Activated CD4-positive, alpha-beta T cell treated with anti-CD3 and anti-CD28 coated beads, Interleukin-2, amount 50 U/mL, for 1 hour (primary cell): ENCODE results near the gene HDAC10.

Experiments used
- DNase-seq: peaks from one replicate; pipeline ENCODE4 v3.0.0-alpha.2; 2020

Gene HDAC10

DNA sequence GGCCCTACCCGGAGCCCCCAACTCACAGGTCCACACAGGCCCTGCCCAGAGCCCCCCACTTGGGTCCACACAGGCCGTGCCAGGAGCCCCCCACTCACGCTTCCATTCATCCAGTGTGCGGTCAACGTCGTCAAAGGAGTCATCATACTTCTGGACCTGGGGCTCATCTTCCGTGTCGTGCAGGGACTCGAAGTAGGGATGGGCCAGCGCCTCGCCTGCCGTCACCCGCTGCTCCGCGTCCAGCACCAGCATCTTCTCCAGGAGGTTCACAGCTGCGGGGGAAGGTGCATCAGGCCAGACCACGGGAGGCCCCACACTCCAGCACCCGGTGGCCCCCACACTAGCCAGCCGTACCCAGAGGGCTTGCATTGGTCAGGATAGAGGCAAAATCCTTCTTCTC lies 4.0 kb upstream of the HDAC10 start:
- DNase-seq = no peak

DNA sequence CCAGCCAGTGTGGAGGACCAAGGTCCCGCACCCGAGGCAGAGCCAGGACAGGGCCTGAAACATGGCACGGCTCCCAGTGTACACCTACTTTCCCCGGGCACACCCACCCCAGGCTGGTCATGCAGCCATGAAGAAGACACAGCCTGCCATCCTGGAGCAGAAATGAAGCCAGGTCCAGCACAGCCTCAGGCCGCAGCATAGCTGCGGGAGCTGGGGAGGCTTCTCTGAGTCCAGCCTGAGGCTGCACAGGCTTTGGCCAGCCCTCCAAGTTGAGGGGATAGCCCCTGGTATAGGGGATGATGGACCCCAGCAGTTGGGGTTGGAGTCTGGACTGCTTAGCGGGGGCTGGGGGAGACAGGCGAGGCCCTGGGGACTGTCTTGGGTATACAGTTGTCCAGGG lies 2.9 kb upstream of the HDAC10 start:
- DNase-seq = no peak

DNA sequence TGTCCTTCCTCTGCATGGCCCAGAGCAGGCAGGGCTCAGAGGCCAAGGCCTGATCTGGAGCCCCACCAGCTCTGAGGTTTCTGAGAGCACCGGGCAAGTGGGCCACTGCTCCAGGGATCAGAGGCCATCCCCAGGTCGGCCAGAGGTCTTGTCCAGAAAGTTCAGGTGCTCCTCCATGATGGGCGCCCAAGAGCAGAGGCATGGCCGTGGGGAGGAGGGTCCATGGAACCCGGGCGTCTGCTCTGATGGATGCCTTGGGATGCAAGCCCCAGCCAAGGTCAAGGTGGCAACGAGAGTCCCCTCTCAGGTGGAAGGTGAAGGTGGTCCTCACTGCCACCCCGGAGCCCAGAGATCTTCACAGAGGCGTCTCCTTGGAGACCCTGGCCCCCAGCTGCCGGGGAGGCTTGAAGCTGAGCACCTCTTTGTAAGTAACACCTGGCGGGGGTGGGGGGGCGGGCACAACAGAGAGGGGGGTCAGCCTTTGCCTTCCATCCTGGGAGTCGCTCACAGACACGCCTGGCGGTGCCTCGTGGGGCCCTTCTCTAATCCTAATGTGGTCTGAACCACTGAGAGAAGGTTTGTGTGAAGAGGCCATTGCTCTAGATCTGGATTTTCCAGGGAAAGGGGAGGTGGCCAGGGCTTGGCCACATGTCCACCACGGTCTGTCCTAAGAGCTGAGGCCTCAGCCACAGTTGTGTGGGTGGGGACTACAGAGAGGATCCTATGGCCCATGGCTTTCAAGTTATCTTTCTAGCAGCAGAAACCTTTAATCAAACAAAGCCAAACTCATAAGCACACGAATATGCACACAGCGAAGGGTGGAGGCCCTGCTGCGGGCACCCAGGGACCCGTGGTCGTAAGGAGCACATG lies 2.2 kb upstream of the HDAC10 start:
- DNase-seq = no peak

DNA sequence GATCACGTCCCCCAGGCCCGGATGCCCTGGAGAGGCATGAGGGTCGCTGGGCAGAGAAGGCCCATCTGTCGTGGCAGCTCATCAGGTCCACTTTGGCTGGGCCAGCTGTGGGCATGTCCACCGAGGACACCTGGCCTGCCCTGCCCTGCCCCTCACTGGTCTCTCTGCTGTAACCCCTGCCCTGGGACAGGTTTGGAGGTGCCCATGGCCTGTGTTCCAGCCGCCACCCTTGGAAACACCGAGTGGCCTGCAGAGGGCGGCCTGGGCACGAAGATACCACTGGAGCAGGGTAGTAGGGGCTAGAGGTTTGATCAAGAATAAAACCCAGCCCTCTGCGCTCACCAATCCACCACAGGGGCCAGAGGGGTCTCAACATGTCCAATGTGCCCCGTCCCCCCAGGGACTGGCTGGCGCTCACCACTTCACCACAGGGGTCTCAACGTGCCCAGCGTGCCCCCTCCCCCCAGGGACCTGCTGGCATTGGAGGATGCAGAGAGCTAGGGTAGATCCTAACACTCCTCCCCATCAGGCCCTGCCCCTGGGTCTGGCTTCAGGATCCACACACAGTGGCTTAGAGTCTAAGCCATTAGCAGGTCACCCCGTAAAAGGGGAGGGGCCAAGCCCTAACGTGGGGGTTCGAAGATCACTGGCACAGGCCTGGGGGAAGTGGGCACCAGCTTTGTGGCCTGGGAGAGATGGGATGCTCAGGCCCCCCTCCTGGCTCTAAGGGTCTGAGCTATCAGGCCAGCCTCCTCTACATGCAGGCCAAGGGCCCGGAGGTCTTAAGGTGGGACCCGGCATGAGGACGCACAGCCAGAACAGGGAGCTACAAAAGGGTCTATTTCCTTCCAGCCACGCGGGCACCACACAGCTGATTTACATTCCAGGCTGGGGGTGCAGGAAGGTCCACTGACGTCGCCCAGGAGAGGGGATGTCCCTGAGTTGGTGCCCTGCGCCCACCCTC lies 1.3 kb upstream of the HDAC10 start:
- peak; percentile 71 for DNase-seq

DNA sequence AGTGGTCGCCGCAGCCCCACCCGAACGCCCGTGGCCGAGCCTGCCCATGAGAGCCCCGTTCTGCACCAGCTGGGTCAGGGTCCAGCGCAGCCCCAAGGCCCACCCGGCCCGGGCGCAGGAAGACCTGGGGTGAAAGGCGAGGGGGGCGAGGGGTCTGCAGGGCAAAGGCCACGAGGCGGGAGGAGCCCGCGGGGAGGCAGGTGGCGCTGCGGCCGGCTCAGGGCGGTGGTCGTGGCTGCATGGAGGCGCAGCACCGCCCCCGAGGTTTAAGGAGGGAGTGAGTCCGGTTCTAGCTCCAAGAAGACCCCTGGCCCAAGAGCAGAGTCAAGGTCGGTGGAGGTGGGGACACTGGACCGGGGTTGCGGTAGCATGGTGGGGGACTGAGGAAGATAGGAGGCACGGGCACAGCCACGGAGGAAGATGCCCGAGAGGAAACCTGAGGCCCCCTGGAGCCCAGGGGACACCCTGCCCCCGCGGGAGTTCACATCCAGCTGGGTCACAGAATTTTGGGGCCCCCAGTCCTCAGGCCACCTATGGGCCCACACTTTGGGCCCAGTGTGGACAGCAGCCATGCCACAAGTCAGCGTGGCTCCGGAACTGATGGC lies 514 bp upstream of the HDAC10 start:
- no peak for DNase-seq

DNA sequence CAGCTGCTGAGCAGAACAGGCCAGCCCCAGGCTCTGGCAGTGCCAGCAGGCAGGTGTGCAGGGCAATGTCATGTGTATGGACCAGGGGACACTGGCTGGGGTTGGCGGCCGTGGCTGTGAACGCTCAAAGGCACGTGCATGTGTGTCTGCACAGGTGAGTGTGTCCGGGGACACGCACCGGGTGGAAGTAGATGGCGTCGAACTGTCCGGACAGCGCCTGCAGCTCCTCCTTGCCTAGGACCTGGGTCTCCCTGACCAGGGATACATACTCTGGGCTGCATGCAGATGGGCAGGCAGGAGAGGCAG lies 863 bp downstream of the HDAC10 start:
- no peak for DNase-seq

DNA sequence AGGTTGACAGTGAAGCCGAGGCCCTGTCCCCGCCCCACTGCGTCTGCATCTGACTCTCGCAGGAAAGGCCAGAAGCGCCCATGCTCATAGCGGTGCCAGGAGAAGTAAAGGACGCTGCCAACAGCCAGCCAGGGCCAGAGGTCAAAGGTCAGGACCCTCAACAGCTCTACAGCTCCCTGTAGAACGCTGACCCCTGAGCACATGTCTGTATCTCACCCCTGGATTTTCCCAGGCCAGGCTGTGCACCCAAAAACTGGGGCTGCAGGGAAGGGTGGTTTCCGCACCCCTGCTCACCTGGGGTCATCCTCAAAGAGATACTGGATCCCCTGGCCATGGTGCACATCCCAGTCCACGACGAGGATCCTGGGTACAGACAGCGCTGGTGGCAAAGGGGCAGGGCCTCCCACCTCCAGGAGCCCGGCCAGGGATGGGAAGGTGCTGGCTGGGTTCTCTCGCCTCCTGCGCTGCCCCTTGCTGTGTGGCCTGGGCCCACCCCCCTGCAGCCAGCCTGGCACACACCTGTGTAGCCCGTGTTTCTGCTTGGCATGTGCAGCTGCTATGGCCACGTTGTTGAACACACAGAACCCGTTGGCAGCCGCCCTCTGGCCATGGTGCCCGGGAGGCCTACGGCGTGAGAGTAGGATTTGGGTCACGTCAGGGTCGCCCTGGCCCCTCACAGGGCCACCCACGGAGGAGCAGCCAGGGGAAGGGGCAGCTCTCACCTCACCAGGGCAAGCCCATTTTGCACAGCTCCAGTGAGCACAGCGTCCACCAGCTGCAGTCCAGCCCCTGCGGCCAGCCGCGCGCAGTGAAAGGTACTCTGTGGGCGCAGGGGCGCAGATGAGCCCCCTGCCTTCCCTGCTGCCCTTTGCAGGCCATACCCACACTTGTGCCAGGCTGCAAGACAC lies 1.5 kb downstream of the HDAC10 start:
- no peak for DNase-seq

DNA sequence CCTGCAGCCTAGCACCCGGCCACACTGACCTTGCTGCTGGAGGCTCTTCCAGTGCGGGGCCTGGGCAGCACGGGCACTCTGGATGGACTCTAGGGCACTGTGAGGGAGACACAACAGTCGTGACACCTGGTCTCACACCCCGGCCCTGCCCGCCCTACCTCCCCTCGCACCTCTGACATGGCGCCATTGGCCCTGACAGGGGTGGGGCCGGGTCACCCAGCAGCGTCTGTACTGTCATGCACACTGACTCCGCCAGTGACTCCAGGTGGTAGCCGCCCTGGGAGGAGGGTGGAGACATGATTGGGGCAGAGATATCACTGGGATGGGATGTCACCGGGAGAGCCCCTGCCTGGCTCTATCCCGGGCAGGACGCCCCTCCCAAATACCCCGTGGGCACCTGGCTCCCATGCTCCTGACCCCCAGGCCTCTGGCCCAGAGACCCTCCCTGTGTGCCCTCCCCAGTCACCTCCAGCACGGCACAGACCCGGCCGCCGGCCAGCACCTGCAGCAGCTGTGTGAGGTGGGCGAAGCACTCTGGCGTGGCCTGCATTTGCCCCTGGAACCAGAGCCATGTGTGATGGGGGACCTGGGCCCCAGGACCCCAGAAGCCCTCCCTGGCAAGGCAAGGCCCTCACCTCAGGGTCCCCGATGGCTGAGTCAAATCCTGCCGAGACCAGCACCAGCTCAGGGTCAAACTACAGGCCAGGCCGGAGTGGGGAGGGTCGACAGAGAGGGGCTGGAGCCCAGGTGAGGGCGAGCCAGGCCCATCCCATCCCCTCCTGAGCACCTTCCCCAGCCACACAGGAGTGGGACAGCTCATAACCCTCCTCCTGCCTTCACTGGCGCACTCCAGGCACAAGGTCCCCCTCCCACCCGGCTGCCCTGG lies 2.6 kb downstream of the HDAC10 start:
- DNase-seq = no peak

DNA sequence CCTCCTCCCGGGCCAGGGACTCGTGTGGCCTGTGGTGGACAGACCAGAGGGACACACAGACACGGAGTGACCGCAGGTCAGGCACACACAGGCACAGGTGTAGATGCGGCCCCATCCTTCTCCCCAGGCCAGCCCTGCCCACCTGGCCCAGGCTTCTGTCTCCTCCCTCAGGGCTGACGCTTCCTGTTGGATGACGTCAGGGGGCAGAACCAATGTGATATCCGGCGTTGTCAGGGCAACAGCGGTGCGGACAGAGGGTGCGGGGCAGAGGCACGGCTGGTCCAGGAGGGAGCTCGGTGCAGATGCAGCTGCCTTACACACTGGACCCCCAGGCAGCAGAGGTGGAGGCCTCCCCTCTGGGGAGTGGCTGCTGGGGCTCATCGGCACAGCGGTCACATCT lies 3.3 kb downstream of the HDAC10 start:
- peak; percentile 56 for DNase-seq

DNA sequence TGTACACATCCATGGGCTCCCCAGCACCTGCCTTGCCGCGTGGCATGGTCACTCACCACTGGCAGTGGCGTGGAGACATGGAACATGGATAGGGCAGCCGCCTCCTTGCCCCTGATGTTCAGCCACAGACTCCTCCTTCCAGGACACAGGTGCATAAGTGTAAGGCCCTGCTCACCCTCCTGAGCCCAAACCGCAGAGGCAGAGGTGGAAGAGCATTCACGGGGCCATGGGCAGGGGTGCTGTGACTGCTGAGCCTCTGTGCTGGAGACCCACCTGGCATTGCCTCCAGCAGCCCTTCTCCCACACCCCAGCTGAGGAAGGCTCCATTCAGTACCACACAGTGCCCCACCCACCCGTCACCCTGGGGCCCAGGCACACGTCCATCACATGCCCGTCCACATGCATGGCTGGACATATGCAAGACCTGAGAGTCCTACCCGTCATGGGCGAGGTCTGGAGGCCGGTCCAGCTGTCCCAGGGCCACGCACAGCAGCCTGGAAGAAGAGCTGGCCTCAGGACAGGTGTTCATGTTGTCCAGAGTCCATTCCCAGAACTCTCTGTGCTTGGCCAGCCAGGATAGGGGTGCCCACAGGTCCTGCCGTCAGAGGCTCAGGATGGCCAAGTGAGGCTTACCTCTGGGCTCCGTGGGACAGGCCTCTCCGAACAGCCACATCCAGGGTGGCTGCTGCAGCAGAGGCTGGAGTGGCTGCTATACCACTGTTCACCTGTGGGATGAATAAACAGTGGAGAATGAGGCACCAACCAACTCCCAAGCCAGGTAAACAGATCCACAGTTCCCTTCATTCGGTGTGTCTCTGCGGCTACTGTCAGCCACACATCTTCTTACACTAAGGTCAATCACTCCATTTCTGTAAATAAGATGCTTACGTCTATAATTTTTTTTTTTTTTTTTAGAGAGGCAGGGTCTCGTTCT lies 4.6 kb downstream of the HDAC10 start:
- no peak for DNase-seq

DNA sequence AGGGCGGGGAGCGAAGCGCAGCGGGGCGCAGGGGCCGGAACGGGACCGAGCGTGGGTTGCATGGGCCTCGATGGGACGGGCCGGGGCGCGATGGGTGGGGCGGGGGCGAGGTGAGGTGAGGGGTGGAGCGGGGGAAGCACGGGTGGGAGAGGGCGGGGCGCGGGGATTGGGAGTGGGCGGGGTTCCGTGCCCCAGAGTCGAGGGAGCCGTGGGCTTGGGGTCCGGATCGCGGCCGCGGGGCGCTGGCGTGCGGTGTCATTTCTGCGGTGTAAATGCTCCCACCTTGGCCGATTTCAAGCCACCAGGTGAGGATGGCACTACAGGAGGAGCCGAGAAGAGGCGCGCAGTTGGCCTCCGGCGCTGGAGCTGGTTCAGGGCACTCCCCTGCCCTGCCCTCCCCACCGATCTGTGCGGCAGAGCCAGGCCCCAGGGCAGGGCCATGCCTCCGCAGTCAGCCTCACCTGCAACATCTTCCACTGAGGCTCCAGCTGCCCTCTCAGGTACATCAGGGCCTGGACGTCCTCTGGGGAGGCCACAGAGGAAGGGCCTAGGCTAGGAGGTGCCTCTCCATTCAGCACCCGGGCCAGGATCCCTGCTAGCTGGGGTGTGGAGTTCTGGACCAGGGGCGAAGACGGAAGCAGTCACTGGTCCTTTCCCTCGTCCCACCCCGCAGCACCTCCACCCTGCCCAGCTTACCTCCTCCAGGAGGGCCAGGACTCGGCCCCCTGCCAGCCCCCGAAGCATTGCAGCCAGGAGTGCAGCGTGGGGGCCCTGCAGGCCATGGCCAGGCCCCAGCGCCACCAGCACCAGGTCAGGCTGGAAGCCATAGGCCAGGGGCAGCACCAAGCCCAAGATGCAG lies 5.6 kb downstream of the HDAC10 start:
- no peak for DNase-seq

DNA sequence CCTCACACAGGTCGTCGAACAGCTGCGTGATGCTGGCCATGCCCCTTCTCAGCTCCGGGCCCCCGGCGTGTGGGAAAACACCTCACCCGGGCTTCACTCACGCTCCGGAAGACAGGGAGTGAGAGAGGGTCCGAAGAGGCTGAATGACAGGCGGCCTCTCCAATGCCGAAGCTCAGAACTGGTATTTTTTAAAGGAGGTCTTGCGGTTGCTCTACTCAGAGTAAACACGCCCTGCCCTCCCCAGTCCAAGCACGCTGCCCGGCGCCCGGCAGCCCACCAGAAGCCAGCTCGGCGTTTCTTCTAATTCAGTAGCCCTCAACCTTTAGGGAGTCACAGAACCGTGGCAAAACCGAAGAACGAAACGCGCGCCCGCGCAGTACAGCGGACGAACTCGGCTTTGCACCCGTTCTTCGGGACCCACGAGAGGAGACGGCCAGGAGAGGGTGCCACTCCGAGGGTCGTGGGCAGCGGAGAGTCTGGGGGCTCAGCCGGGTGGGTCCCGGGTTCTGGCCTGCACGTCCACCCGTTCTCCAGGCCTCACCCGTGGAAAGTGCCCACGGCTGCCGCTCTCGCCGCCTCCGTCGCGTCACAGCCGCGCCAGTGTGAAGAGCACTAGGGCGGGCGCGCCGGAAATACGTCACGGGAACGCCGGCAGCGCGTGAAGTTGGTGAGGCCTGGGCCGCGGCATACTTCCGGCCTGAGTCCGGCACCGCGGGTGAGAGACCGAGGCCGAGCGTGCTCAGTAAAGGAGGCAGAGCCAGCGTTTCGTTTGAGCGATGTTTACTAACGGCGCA lies 6.4 kb downstream of the HDAC10 start, which contains the start of gene TUBGCP6:
Gene TUBGCP6, minus strand, starts transcription at position 604 of the 794 bp plus-strand sequence. Its CDS starts 564 bp downstream, at position 40.
- DNase-seq = peak; percentile 90

DNA sequence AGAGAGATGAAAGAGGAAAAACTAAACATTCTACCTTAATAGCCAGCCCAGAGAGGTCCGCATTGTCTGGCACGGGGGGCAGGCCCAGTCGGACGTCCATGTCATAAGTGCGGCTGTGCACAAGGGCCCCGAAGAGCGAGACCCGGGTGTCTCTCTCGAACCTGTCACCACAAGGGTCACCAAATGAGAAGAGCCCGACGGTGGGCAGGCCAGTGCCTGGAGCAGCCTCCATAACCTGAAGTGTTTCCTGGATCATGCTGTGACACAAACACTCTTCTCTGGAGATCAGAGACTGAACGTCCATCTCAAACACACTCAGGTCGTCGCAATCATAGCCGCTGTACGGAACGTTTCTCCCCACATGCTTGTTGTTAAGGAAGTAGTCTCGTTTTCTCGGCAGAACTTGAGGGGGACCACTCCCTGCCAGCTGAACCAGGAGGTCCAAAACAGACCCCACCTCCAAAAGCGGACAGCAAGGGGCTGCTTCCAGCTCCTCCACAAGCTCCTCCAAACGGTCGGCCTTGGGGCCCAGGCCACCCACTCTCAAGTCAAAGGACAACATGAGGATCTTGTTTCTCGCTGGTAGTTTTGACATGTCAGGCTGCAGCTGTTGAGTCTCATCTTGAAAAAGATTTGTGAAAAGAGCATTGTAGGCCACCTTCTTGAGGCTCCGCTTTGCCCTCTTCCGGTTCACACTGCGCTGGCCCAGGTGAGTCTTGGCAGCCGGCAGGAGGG lies 7.2 kb downstream of the HDAC10 start:
- no peak for DNase-seq

DNA sequence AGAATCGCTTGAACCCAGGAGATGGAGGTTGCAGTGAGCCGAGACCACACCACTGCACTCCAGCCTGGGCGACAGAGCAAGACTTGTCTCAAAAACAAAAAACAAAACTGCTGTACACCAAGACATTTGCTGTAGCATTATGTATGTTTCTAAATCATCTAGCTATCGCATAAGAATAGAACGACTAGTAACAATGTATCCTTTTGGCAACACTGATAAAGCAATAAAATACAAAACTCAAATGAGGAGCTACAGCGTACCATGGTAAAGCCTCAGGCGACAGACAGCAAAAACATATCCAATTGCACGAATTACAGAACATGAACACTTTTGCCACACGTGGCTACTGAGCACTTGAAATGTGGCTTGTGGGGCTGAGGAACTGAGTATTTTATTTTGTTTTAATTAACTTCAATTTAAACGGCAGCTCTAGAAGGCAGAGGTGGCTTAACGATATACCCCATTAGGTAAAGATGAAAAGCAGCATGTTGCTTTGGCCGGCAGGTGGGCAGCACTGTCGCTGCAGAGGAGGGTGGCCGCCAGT lies 8.6 kb downstream of the HDAC10 start:
- no peak for DNase-seq

DNA sequence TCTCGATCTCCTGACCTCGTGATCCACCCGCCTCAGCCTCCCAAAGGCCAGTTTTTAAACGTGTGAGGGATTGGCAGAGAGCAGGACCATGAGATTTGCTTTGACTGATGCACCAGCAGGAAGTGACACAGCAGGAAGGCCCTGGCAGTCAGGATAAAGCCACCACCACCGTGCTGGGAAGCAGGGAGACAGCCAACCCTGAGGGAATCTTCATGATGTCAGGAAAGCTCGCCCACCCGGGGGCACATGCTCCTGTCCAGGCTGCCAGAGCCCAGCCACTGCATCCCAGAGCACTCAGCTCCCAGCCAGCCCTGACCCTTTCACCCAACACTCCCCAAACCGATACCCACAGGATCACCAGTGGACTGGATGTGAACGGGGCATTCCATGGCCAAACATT lies 12.3 kb downstream of the HDAC10 start:
- no peak for DNase-seq

DNA sequence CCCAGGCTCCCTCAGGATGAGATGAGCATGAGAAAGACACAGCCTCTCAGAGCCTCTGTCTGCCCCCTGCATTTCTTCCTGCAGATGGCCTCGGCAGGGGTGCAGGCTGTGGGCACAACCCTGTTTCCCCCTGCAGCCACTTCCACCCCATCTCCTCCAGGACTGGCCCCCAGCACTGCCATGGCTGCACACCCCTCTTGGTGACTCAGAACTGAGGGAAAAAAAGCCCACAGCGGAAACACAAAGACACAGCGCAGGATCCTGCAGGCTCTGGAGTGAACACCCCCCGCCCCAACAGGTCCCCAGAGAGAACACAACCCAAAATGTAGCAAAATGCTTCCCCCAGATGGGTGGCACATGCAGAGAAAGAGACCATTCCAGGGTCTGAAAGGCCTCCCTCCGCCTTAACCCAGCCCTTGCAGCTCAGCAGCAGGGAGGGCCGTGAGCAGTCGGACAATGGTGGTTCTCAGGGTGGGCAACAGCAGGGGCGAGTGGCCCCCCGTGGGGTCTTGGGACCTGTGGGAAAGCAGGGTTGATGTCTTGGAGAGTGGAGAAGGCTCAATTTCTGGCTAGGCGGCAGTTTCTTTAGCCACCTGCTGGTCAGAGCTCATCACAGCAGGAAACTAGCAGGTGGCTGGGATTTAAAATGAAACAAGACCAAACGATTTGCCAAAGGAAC lies 14.2 kb downstream of the HDAC10 start:
- no peak for DNase-seq

DNA sequence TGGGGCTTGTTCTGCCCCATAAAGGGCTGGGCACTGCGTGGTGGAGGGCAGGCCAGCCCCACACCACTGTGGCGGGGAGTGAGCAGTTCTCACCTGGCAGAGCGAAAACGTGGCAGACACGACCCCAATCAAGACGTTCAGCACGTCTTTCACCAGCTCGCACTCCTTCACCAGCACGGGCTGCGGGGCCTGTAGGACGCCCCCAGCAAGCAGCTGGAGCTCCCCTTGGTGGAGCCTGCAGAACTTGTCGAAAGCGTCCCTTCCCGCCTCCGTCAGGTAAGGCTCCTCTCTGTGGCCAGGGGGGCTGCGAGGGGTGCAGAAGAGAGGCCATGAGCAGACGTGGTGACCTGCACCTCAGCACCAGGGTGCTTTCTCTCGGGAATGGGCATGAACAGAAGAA lies 17.8 kb downstream of the HDAC10 start:
- no peak for DNase-seq
